GM18907 (cell line): ENCODE measurements around the gene MOV10.

Experiments used
- ATAC-seq: cut with Tn5 transposase; IDR thresholded peaks from one replicate; pipeline ENCODE4 v1.9.1; 2021; ENCODE audit warnings: mild to moderate bottlenecking, moderate library complexity; ENCODE audit not compliant: unreplicated experiment

The MOV10 gene

DNA sequence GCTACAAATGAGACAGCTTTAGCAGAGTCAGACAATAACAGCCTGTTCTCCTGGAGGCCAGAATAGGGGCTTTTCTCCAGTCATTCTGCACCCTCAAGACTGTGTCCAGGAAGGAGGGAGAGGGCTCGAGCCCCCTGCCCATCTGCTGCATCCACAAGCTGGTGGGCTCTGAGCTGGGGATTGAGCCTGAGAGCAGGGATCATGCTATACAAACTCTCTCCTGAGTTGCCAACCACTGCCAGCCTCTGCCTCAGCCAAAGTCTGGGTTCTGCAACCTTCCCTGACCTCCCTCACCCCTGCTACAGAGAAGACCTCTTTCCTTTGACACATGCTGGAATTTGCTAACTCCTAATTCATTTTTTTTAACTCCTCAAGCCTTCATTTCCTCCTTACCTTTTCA, 55.5 kb downstream of the MOV10 start:
- no peak for ATAC-seq

GRCh38 chr1:112731451-112731850, 57.0 kb downstream of the MOV10 start:
- no peak for ATAC-seq

DNA sequence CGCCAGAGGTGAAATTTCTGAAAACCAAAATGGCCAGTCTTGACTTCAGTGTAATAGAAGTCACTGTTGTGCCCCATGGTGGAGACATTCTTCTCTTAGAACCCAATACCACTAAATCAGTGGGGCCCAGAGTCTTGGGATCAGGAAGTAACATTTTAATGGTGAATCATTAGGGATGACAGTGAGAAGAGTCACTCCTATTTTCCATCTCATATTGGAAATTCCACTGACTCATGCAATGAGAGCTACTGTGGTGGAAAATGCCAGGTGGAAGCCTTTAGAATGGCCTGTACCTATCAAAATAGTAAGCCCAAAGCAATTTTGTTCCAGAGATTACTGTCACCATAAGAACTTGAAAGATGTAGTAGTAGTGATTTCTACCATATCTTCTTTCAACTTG, 61.3 kb downstream of the MOV10 start:
- ATAC-seq, result no peak

DNA sequence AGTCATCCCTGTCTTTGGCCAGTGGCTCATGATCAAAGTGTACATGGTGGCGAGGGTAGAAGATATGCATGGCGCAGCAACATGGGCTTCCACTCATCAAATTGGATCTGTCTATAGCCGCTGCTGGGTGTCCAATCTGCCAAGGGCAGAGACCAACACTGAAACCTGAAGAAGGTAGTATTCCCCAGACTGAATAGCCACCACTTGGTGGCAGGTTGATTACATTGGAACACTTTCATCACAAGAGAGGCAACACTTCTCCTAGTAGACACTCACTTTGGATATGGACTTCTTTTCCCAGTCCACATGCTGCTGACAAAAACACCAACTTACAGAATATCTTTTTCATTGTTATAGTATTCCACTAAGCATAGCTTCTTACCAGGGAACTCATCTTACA, 63.1 kb downstream of the MOV10 start:
- ATAC-seq, result no peak

DNA sequence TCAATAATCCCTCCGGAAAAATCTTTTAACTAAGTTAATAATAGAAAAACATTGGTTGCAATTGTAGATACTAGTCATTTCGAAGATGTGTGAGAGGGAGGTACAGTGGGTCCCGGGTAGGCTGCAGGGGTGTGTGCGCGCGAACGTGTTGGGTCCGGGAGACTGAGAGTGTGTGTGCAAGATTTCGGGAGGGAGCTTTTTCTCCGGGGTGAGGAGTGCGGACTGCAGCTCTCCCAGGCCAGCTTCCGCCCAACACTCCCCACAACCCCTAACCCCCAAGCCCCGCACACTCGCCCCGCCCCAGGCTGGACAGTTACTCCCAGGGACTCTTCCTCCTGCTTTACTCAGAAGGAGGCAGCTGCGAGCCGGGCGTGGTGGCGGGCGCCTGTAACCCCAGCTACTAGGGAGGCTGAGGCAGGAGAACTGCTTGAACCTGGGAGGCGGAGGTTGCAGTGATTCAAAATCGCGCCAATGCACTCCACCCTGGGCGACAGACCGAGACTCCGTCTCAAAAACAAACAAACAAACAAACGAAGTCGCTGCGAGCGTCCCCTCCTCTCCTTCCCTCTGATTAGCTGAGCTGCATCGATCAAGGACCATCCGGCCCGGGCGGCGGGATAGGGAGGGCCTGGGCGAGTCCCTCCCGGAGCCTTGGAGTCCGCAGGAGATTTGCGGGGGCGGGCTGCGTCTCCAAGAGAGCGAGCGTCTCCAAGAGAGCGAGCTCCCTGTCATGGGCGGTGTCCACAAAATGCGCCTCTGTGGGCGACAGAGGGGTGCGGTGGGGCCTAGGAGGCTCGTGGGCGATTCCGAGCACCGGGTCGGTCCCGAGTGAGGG, 68.9 kb downstream of the MOV10 start:
- no peak for ATAC-seq

DNA sequence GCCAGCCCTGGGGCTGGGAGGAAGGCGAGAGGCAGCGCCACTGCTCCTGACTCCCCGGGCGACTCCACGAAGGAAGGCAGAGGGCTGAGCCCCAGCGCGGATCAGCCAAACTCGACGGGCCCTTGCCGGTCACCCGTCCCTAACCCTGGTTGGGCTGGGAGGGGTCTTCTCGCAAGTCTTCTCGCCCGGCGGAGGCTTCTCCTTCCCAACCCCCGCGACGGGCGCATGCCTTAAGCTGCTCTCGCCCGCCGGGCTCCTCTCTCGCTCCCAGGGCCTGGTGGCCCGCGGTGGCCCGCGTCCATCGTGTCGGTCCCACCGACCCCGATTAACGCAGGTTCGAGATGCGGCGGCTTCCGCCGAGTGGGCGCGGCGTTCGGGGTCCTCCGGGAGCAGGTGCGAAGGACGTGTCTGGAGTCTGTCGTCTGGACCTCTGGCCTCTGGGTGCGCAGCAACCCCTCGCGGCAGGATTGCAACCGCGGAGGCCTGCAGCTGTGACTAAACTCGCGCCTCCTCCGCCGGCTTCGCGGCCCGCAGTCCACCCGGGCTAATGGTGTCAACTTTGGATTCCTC, 69.6 kb downstream of the MOV10 start:
- ATAC-seq, result no peak

DNA sequence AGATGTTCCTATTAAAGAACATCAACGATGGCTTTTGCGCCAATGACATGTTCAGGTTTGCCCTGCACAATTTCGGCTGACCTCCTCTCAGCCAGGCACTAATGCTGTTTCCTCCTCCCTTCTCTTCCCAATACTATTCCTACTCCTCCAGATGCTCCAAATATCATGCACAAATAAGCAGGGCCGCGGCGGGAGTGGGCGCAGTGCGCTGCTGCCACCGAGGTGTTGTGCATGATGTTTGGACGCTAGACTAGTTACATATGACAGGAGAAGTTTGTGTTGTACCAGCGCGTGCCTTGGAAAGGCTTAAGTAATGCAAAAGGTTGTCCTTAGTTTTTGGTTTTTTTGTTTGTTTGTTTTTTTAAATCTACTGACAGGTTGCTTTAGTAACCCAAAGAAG, 73.9 kb downstream of the MOV10 start:
- ATAC-seq, result no peak
